HG03575 (cell line): Measurements from ENCODE around the gene HNRNPH3.

Experiments
- ATAC-seq: cut with Tn5 transposase; IDR thresholded peaks from one replicate; pipeline ENCODE4 v1.9.1; 2021; ENCODE audit not compliant: unreplicated experiment, insufficient number of reproducible peaks, low FRiP score; ENCODE audit errors: extremely low read depth

Gene HNRNPH3

DNA sequence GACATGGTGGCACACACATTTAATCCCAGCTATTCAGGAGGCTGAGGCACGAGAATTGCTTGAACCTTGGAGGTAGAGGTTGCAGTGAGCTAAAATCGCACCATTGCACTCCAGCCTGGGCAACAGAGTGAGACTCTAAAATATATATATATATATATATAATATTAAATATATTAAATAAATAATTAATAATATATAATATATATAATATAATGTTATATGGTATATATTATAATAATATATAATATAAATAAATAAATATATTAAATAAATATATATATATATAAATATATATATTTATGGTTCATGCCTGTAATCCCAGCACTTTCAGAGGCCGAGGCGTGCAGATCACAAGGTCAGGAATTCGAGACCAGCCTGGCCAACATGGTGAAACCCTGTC is 34.7 kb downstream of the HNRNPH3 start:
- ATAC-seq, result no peak

DNA sequence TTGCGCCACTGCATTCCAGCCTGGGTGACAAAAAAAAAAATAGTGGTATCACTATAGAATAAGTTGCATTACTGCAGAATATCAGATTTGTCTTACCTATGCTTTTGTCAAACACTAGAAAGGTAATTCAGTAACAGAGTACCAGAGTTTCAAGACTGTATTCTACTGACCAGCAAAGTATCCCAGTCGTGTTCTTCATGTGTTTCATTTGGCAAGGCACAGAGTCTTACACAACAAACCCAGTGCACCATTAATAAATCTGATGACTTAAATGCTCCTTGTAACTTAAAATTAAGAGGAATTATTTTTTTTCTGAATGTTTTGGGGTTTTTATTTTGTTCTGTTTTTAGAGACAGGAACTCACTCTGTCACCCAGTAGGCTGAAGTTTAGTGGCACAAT is 35.3 kb downstream of the HNRNPH3 start:
- no peak for ATAC-seq

DNA sequence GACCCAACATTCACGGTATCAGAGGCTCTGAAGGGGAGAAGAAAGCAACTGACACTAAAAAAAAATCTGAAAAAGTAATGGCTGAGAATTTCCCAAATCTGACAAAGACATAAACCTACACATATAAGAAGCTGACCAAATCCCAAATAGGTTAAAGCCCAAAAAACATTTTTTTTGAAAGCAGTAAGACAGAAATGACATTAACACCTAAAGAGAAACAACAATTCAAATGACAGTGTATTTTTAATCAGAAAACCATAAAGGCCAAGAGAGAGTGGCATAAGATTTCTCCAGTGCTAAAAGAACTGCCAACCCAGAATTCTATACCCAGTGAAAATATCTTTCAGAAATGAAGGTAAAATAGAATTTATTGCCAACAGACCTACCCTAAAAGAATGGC is 39.7 kb downstream of the HNRNPH3 start:
- no peak for ATAC-seq

DNA sequence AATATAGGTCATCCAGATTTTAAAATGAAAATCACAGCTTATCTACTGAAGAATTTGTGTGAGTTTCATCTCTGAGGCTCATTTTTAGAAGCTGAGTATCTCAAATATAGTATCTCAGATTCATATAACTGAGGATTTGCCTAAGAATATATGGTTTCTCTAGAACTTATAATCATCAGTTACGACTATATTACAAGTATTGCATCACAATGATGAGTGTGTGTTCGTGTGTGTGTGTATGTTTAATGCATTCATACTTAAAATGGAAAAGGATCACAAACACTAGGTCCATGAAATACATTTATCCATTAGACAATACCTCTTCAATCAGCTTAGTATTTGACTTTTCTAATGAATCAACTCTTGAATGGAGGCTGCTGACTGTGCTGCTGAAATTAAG is 53.9 kb downstream of the HNRNPH3 start:
- ATAC-seq, result no peak
